Colonic mucosa (tissue), 4 donors: Measurements from ENCODE around the gene B4GALT1. TPM values are rescaled to one million over a fixed set of nuclear protein-coding genes. Genes with fewer than 3 reads are reported as not detected.

Source experiments
- DNase-seq: peaks from one replicate; pipeline ENCODE4 v3.0.0-alpha.2; 2020
- H3K27ac ChIP-seq: fragments of 200-600 bp; one replicate; pipeline ENCODE4 v1.8.0; 2021
- H3K27me3 ChIP-seq: fragments of 200-600 bp; one replicate; pipeline ENCODE4 v1.8.0; 2021
- H3K36me3 ChIP-seq: fragments of 200-600 bp; one replicate; pipeline ENCODE4 v1.8.0; 2021
- H3K4me1 ChIP-seq: fragments of 200-600 bp; one replicate; pipeline ENCODE4 v1.8.0; 2021; ENCODE audit warnings: mild to moderate bottlenecking
- H3K4me3 ChIP-seq: fragments of 200-600 bp; one replicate; pipeline ENCODE4 v1.8.0; 2021
- H3K9ac ChIP-seq, 2 donors: one replicate each; pipeline ENCODE4 v1.7.0; 2013; ENCODE audit warnings: control low read depth in 2 of 2, low read depth in 2 of 2, low read length in 2 of 2
- H3K9me3 ChIP-seq: fragments of 200-600 bp; one replicate; pipeline ENCODE4 v1.8.0; 2021
- intact Hi-C: fragments of 100-400 bp; cut with DNase I; formaldehyde crosslinking; loops from one replicate; pipeline ENCODE4 v1.14.1; 2022
- total RNA-seq, 2 donors: library from RNA; stranded (reverse); fragmentation: NEBNext Ultra II Directional in 1 of 2; extraction: Animal tissue kit (Norgen Biotek cat#: 25700) in 1 of 2; gene quantifications; one replicate each; pipeline ENCODE4 v1.2.1, GENCODE V29; 2021
- TF ChIP-seq, protein P1 (sequence below): fragments of 200-600 bp; IDR thresholded peaks from one replicate; pipeline ENCODE4 v1.8.0; 2022; ENCODE audit warnings: antibody characterized with exemption, mild to moderate bottlenecking
- donor health status: healthy.
- donor health status: DM: no; HTN: no; CAD: no.
- donor health status: DM: no; HTN: no; CAD: no.

The B4GALT1 gene
- total RNA-seq, 2 donors from 2014 or later, result 76.9 to 78.7 TPM

- Histone ChIP-seq H3K4me3 (no peak overlapping the region), H3K9me3 (no peaks in the 10 kb centered on the region), H3K36me3 (no peaks in the 10 kb centered on the region), H3K9ac (no peak overlapping the region), H3K27ac (no peak overlapping the region), H3K27me3 (no peaks in the 10 kb centered on the region), H3K4me1 (no peaks in the 10 kb centered on the region)
- intact Hi-C loops, result no loop called here
- DNase-seq, result no peak
- TF ChIP-seq, protein P1, sequence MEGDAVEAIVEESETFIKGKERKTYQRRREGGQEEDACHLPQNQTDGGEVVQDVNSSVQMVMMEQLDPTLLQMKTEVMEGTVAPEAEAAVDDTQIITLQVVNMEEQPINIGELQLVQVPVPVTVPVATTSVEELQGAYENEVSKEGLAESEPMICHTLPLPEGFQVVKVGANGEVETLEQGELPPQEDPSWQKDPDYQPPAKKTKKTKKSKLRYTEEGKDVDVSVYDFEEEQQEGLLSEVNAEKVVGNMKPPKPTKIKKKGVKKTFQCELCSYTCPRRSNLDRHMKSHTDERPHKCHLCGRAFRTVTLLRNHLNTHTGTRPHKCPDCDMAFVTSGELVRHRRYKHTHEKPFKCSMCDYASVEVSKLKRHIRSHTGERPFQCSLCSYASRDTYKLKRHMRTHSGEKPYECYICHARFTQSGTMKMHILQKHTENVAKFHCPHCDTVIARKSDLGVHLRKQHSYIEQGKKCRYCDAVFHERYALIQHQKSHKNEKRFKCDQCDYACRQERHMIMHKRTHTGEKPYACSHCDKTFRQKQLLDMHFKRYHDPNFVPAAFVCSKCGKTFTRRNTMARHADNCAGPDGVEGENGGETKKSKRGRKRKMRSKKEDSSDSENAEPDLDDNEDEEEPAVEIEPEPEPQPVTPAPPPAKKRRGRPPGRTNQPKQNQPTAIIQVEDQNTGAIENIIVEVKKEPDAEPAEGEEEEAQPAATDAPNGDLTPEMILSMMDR, result no peak
Observed at GRCh38 chr9:33193818-33194217, 26.7 kb upstream of the B4GALT1 start.

DNA sequence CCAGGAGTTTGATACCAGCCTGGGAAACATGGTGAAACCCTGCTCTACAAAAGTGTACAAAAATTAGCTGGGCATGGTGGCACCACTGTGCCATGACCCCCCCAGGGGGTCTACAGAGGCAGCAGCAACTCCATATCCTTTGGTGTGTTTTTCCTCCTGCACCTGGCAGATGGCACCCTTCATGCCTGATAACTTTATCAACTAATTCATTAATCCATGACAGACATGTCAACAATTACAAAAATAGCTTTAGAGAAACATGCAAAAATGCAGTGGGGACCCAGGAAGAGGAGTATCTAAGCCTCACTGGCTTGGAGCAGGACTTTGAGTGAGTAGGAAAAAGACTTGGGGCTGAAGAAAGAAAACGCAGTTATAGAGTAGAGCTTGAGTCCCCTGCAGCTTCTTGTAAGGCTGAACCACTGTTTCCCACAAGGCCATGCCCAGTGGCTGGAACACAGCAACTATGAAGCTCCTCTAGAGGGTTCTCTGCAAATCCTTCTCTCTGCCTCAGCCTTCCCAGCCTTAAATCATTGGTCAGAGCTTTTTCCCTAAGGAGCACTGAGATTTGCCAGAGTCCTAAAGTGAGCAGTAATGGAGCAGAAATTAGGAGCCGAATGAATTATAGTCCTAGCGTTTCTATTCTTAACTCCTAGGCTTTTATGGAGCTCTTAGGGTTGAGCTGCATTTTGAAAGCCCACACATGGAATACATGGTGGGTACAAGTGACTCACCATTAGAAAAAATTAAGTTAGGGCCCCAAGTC lies 25.5 kb upstream of the B4GALT1 start:
- no peak overlapping the region for H3K9ac ChIP-seq
- no peaks in the 10 kb centered on the region for H3K4me1 ChIP-seq
- intact Hi-C loops, result no loop called here
- H3K9me3 ChIP-seq, result no peaks in the 10 kb centered on the region
- H3K27ac ChIP-seq, result no peak overlapping the region
- no peaks in the 10 kb centered on the region for H3K27me3 ChIP-seq
- DNase-seq, result no peak
- no peaks in the 10 kb centered on the region for H3K36me3 ChIP-seq
- TF ChIP-seq, protein P1, result no peak
- H3K4me3 ChIP-seq, result no peak overlapping the region

GRCh38 chr9:33190021-33190705 lies 23.0 kb upstream of the B4GALT1 start:
- Histone ChIP-seq H3K4me3 (no peak overlapping the region), H3K27ac (no peak overlapping the region), H3K9ac (no peak overlapping the region), H3K36me3 (no peaks in the 10 kb centered on the region), H3K9me3 (no peaks in the 10 kb centered on the region), H3K4me1 (peaks cover 8% of the 10 kb centered on the region), H3K27me3 (no peaks in the 10 kb centered on the region)
- intact Hi-C loops, result no loop called here
- DNase-seq, result no peak
- TF ChIP-seq, protein P1, result no peak

- Histone ChIP-seq H3K4me3 (no peak overlapping the region), H3K27ac (no peak overlapping the region), H3K4me1 (peaks cover 12% of the 10 kb centered on the region), H3K9ac (no peak overlapping the region), H3K9me3 (no peaks in the 10 kb centered on the region), H3K27me3 (no peaks in the 10 kb centered on the region), H3K36me3 (no peaks in the 10 kb centered on the region)
- no peak for DNase-seq
- intact Hi-C loops, result no loop called here
- TF ChIP-seq, protein P1, result no peak
Observed at GRCh38 chr9:33189331-33189791, 22.2 kb upstream of the B4GALT1 start.

GRCh38 chr9:33188711-33189110 lies 21.6 kb upstream of the B4GALT1 start:
- Histone ChIP-seq H3K36me3 (no peaks in the 10 kb centered on the region), H3K9me3 (no peaks in the 10 kb centered on the region), H3K4me1 (peaks cover 12% of the 10 kb centered on the region), H3K27ac (no peak overlapping the region), H3K9ac (no peak overlapping the region), H3K4me3 (no peak overlapping the region), H3K27me3 (no peaks in the 10 kb centered on the region)
- no peak for DNase-seq
- TF ChIP-seq, protein P1, result no peak
- intact Hi-C loops, result no loop called here
